IMR-90 (cell line): ENCODE measurements around the gene GUCY1A2. TPM values are rescaled to one million over a fixed set of nuclear protein-coding genes. Genes with fewer than 3 reads are reported as not detected.
"Not testable (repeated sequence)": the region's sequence is repeated elsewhere in the genome, so short reads cannot be mapped to it uniquely, and the experiment has no call there.

Source experiments
- ATAC-seq: fragments of 200-7000 bp; cut with Tn5 transposase; 2 replicates; pipeline ENCODE4 v1.9.1; 2020; ENCODE audit warnings: low read depth, mild to moderate bottlenecking, moderate library complexity
- BruUV-seq: library from RNA; stranded (reverse); fragments of 400-500 nt; replicated peaks from 2 replicates; lab custom pipeline; 2021; lab: Mats Ljungman, UMichigan
- CTCF ChIA-PET: fragments of 300-600 bp; formaldehyde crosslinking; extraction: SDS; loops from one replicate; lab custom pipeline; 2021; ENCODE audit warnings: antibody characterized with exemption; lab: Yijun Ruan, JAX
- POLR2A ChIA-PET: fragments of 300-600 bp; sonication (Branson Sonifier 250); formaldehyde crosslinking; loops from one replicate; lab custom pipeline; 2022; ENCODE audit warnings: antibody characterized with exemption; ENCODE audit not compliant: unreplicated experiment; lab: Charles Lee
- DNase-seq: peaks from one replicate; pipeline ENCODE4 v3.0.0; 2013
- H2AFZ ChIP-seq: replicated peaks from 2 replicates; pipeline ENCODE3; 2013; ENCODE audit warnings: low read length, mild to moderate bottlenecking; ENCODE audit not compliant: poor library complexity
- H2AK5ac ChIP-seq: 2 replicates; pipeline ENCODE4 v1.6.1; 2013; ENCODE audit warnings: low read depth, low read length, inconsistent platforms
- H2AK9ac ChIP-seq: replicated peaks from 2 replicates; pipeline ENCODE3; 2013; ENCODE audit warnings: mild to moderate bottlenecking, low read depth, low read length, moderate library complexity; ENCODE audit not compliant: poor library complexity
- H2BK120ac ChIP-seq: 2 replicates; pipeline ENCODE4 v1.6.1; 2013; ENCODE audit warnings: low read depth, low read length, inconsistent platforms
- H2BK15ac ChIP-seq: 3 replicates; pipeline ENCODE4 v1.6.1; 2013; ENCODE audit warnings: low read depth, low read length, inconsistent platforms
- H2BK20ac ChIP-seq: 2 replicates; pipeline ENCODE4 v1.6.1; 2013; ENCODE audit warnings: low read depth, mild to moderate bottlenecking, inconsistent platforms, low read length, moderate library complexity
- H2BK5ac ChIP-seq: 2 replicates; pipeline ENCODE4 v1.6.1; 2013; ENCODE audit warnings: mild to moderate bottlenecking, low read depth, low read length, inconsistent platforms; ENCODE audit not compliant: poor library complexity, severe bottlenecking
- H3K14ac ChIP-seq: replicated peaks from 2 replicates; pipeline ENCODE4 v1.6.1; 2013; ENCODE audit warnings: low read depth, low read length, inconsistent platforms
- H3K18ac ChIP-seq: 2 replicates; pipeline ENCODE4 v1.6.1; 2013; ENCODE audit warnings: low read depth, low read length, control low read depth
- H3K23ac ChIP-seq: 2 replicates; pipeline ENCODE4 v1.6.1; 2013; ENCODE audit warnings: low read depth, low read length, inconsistent platforms
- H3K27ac ChIP-seq: 2 replicates; pipeline ENCODE4 v1.5.1; 2013; ENCODE audit warnings: mild to moderate bottlenecking, control low read depth, low read length; ENCODE audit not compliant: insufficient read depth
- H3K27me3 ChIP-seq: 2 replicates; pipeline ENCODE4 v1.6.1; 2013; ENCODE audit warnings: low read length; ENCODE audit not compliant: control insufficient read depth, insufficient read depth
- H3K36me3 ChIP-seq: 2 replicates; pipeline ENCODE4 v1.6.1; 2013; ENCODE audit warnings: low read length, mixed read lengths; ENCODE audit not compliant: control insufficient read depth, insufficient read depth
- H3K4ac ChIP-seq: 2 replicates; pipeline ENCODE4 v1.6.1; 2013; ENCODE audit warnings: low read depth, low read length, inconsistent platforms
- H3K4me1 ChIP-seq: 2 replicates; pipeline ENCODE4 v1.6.1; 2013; ENCODE audit warnings: low read length, mixed read lengths; ENCODE audit not compliant: control insufficient read depth, insufficient read depth
- H3K4me2 ChIP-seq: 2 replicates; pipeline ENCODE4 v1.6.1; 2013; ENCODE audit warnings: low read depth, mild to moderate bottlenecking, control low read depth, low read length, moderate library complexity
- H3K4me3 ChIP-seq: 2 replicates; pipeline ENCODE4 v1.5.1; 2013; ENCODE audit warnings: low read depth, mild to moderate bottlenecking, control low read depth, low read length, moderate library complexity; ENCODE audit not compliant: insufficient read depth
- H3K56ac ChIP-seq: 2 replicates; pipeline ENCODE4 v1.6.1; 2013; ENCODE audit warnings: low read length, inconsistent platforms; ENCODE audit not compliant: insufficient read depth; ENCODE audit errors: extremely low read depth
- H3K79me1 ChIP-seq, 2 experiments: 2 replicates each; pipeline ENCODE4 v1.6.1; 2013; ENCODE audit warnings: low read length in 2 of 2, inconsistent platforms in 1 of 2, low read depth in 1 of 2
- H3K9ac ChIP-seq: 2 replicates; pipeline ENCODE4 v1.6.1; 2013; ENCODE audit warnings: low read depth, low read length, control low read depth
- H3K9me1 ChIP-seq: 2 replicates; pipeline ENCODE4 v1.6.1; 2013; ENCODE audit warnings: low read length, inconsistent platforms; ENCODE audit not compliant: insufficient read depth
- H3K9me3 ChIP-seq: 2 replicates; pipeline ENCODE4 v1.6.1; 2013; ENCODE audit warnings: low read length; ENCODE audit not compliant: control insufficient read depth, insufficient read depth
- H4K20me1 ChIP-seq: 2 replicates; pipeline ENCODE4 v1.6.1; 2013; ENCODE audit warnings: low read length, inconsistent platforms; ENCODE audit not compliant: insufficient read depth
- H4K5ac ChIP-seq: 2 replicates; pipeline ENCODE4 v1.6.1; 2013; ENCODE audit warnings: mild to moderate bottlenecking, low read depth, low read length, control low read depth
- H4K8ac ChIP-seq, 2 experiments: 2 replicates each; pipeline ENCODE4 v1.6.1; 2013; ENCODE audit warnings: low read depth in 2 of 2, low read length in 2 of 2, control low read depth in 1 of 2, inconsistent platforms in 1 of 2
- H4K91ac ChIP-seq: 2 replicates; pipeline ENCODE4 v1.6.1; 2013; ENCODE audit warnings: low read depth, low read length, inconsistent platforms; ENCODE audit not compliant: insufficient read depth
- WGBS, 2 experiments: methylation state at CpG; one replicate each; pipeline versions ENCODE4 v1.1.5 to v1.1.7; 2013; ENCODE audit warnings: missing lambda C conversion rate in 2 of 2; ENCODE audit not compliant: insufficient read length in 1 of 2; ENCODE audit errors: extremely low coverage in 2 of 2; 5-methylcytosine and 5-hydroxymethylcytosine counted together
- dilution Hi-C: fragments of 300-500 bp; cut with HindIII; formaldehyde crosslinking; loops from one replicate; pipeline ENCODE4 v1.14.3; 2018; ENCODE audit warnings: low sequenced_read_pairs; ENCODE audit not compliant: unreplicated experiment
- in situ Hi-C: fragments of 300-500 bp; cut with MboI; formaldehyde crosslinking; loops from 3 replicates; pipeline ENCODE4 v1.14.3; 2019; ENCODE audit warnings: low sequenced_read_pairs, inconsistent platforms, mixed read lengths
- intact Hi-C: fragments of 100-400 bp; cut with micrococcal nuclease; formaldehyde crosslinking; loops from 2 replicates; pipeline ENCODE4 v1.10.0; 2022
- polyA plus RNA-seq, 3 experiments: library from polyadenylated mRNA; depleted of rRNA; stranded (reverse); fragments of >200 nt; gene quantifications; 2 replicates each; pipeline ENCODE4 v1.2.3, GENCODE V29; 2012; ENCODE audit warnings: low replicate concordance in 1 of 3
- total RNA-seq: library from RNA; depleted of rRNA; stranded (reverse); fragments of >200 nt; gene quantifications from 2 replicates; pipeline ENCODE4 v1.2.3, GENCODE V29; 2012

Gene GUCY1A2
- total and polyA plus RNA-seq, 2 of the 4 experiments (the other 2 are of a cell fraction), result under 0.01 to 0.03 TPM

- 40% methylated on average over 1 of the region's 2 CpGs; no CpG with 5 or more reads in 1 of the 2 experiments for WGBS, 2 experiments
- dilution Hi-C loops, POLR2A ChIA-PET, H3K4me1 ChIP-seq, H3K23ac ChIP-seq, H2BK20ac ChIP-seq, H3K9ac ChIP-seq, ATAC-seq, H2AK5ac ChIP-seq, H4K91ac ChIP-seq, H2AFZ ChIP-seq, H3K4ac ChIP-seq, H3K56ac ChIP-seq, H2BK5ac ChIP-seq, DNase-seq, H3K14ac ChIP-seq, H3K9me1 ChIP-seq, H3K36me3 ChIP-seq, H3K9me3 ChIP-seq, intact Hi-C loops, H4K20me1 ChIP-seq, BruUV-seq, H2BK15ac ChIP-seq, H3K27ac ChIP-seq, H4K5ac ChIP-seq, in situ Hi-C loops, H3K18ac ChIP-seq, H3K4me2 ChIP-seq, CTCF ChIA-PET, H3K79me1 ChIP-seq, H2BK120ac ChIP-seq, H2AK9ac ChIP-seq, H3K27me3 ChIP-seq, H3K4me3 ChIP-seq, H4K8ac ChIP-seq: not testable (repeated sequence)
Observed at GRCh38 chr11:107050899-107051298, 32.6 kb upstream of the GUCY1A2 start.
